Left lobe of liver (tissue), 2 donors: ENCODE data around the gene NABP1. TPM values are rescaled to one million over a fixed set of nuclear protein-coding genes. Genes with fewer than 3 reads are reported as not detected.

ENCODE experiments used
- ATAC-seq: fragments of 200-7000 bp; cut with Tn5 transposase; one replicate; pipeline ENCODE4 v1.9.1; 2020; ENCODE audit warnings: mild to moderate bottlenecking, moderate library complexity
- DNase-seq: peaks from one replicate; pipeline ENCODE4 v3.0.0-alpha.2; 2020; ENCODE audit warnings: low spot score
- total RNA-seq: library from RNA; stranded (reverse); gene quantifications from one replicate; pipeline ENCODE4 v1.2.1, GENCODE V29; 2021
- donor health status: DM: no; HTN: no; CAD: no; lungs with moderate emphysema.
- donor health status: DM: no; HTN: yes; CAD: no.

Gene NABP1
- total RNA-seq, 1 donor from 2014 or later: 5.9 TPM

- no peak for ATAC-seq
- no peak for DNase-seq
These were observed 25.3 kb downstream of the NABP1 start for GRCh38 chr2:191703079-191703725.

DNA sequence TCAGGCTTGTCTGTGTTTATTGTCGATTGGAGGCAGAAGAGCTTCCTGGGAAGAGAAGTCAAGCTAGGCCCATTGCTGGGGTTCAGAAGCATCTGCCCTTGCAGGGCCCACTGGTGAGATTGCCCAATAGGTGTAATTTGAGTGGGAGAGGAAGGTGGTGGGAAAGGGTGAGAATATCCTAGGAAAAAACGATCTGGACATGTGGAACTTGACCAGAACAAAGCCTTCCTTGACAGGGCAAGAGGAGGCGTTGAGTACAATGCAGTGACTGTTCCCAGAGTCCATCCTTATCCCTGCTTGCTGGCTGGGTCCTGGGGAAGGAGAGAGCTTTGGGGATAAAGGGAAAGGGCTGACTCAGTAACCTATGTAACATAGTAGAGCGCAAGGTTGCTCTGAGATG, 27.1 kb downstream of the NABP1 start:
- ATAC-seq (no peak), DNase-seq (no peak)

GRCh38 chr2:191705701-191706100, 27.8 kb downstream of the NABP1 start:
- ATAC-seq (no peak), DNase-seq (no peak)

GRCh38 chr2:191706791-191707190, 28.9 kb downstream of the NABP1 start:
- DNase-seq: no peak
- ATAC-seq: no peak

DNA sequence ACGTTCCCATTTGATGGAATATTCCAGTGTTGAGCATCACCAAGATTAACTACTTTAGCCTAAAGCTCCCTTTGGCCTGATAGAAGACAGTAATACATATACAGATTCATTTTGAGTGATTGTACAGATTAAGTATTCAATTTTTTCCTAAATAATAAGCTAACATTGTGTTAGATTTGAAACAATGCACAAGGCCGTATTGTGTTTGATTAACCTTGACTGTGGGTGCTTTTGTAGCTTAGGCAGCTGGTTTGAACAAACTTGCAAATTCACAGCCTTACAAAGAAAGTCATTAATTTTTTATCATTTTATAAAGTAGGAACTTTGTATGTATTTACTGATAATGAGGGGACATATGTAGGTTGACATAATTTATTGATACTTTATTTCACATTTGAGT, 29.6 kb downstream of the NABP1 start:
- no peak for ATAC-seq
- DNase-seq: no peak

GRCh38 chr2:191710411-191710900, 32.5 kb downstream of the NABP1 start:
- ATAC-seq (no peak), DNase-seq (no peak)

DNA sequence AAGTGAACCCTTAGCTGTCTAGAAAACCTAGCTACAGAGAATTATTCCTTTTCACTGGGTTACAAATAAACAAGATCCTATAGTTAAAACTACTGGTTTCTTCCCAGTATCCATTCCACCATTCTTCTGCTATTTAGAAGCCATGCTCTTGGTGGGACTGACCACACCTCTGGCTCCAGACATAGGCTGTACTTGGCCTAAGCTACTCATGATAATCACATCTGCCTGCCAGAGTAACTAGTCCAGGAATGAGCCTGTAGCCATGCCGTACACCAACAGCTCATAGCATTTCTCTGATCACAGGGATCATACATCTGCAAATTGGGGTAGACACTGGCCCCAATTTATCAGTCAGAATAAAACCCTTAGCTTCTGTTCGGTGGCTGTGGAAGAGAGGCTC, 33.7 kb downstream of the NABP1 start:
- DNase-seq (no peak), ATAC-seq (no peak)

- DNase-seq (no peak), ATAC-seq (peak; percentile 67)
These were observed 35.9 kb downstream of the NABP1 start for GRCh38 chr2:191713837-191714236.

DNA sequence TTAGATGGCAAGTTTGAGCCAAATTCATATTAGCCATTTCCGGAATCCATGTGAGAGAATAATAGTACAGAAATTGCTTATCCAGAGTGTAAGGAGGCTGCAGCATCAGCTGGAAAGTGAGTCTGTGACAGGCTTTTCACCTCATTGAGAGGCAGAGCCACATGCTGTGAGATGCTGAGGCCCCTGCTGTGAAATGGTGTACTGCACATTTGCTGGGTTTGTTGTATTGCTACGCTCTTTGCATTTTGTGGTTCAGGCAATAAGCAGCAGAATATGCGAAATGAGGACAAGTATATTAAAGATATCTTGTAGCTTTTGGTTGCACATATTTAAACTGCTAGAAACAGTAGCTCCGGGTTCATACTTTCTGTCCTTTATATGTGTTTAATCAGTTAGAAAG, 37.0 kb downstream of the NABP1 start:
- ATAC-seq: no peak
- no peak for DNase-seq

- DNase-seq (no peak), ATAC-seq (no peak)
These were observed 37.5 kb downstream of the NABP1 start for GRCh38 chr2:191715471-191715870.

- no peak for DNase-seq
- no peak for ATAC-seq
These were observed 41.3 kb downstream of the NABP1 start for GRCh38 chr2:191719261-191719660.

DNA sequence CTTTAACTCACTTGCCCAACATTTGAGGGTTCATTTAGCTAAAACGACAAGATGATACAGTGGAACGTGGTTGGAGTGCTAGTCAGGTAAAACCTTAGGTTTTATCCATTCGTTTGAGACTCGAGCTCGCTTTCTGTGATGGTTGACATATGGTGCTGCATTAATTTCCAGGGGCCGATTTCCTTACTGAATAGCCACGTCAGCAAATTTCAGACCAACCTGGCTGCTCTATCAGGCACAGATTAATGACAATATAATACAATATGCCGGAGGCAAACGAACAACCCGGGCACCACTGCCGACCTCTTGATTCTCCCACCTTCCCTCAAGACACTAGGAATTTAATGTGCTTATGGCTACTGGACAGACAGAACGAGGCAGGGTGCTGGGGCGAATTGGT, 42.0 kb downstream of the NABP1 start:
- ATAC-seq (no peak), DNase-seq (no peak)

GRCh38 chr2:191721331-191721730, 43.4 kb downstream of the NABP1 start:
- no peak for ATAC-seq
- no peak for DNase-seq

DNA sequence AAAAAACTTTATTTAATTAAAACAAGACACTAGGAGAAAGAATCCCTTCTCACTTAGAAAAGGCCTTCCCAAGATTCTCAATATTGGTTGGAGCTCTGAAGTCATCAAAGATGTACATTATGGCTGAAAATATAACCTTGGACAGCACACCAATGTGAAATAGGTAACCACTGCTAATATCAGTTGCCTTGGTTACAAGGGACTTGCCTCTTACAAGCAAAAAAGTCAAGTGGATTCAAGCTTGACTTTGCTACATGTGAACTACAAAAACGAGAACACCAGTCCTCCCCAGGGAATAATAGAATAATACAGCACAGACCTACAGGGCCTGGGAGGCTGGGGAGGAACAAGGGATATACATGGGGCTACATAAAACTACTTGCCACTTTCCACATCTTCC, 46.1 kb downstream of the NABP1 start:
- ATAC-seq: no peak
- DNase-seq: no peak

GRCh38 chr2:191728750-191729624, 51.1 kb downstream of the NABP1 start:
- DNase-seq: no peak
- peak; percentile 26 for ATAC-seq

DNA sequence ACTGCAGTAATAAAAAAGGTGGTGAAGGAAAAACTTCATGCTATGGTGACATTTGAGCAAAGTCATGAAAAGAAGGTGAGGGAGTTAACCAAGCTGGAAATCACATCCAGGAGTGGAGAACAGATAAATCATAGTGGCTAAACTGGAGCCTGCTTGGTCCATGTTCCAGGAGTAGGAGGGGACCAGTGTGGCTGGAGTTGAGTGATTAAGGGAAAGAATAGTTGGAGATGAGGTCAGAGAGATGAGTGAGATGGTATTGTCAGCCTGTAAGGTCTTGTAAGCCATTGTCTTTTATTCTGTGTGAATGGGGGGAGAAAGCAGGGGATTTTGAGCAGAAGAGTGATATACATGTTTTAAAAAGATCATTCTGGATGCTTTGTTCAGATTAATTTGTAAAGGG, 52.3 kb downstream of the NABP1 start:
- DNase-seq: no peak
- no peak for ATAC-seq

Other genes starting within 250 kb of the NABP1 start
- 8.6 TPM for gene CAVIN2, start 169.0 kb downstream of the NABP1 start, total RNA-seq